Bronchial epithelial cell (primary cell): Measurements from ENCODE around the gene ZNF768. TPM values are rescaled to one million over a fixed set of nuclear protein-coding genes. Genes with fewer than 3 reads are reported as not detected.

Source experiments
- DNase-seq: peaks from one replicate; pipeline ENCODE4 v3.0.0-alpha.2; 2010; ENCODE audit warnings: low read depth
- FAIRE-seq: peaks from 2 replicates; lab custom pipeline; 2011; peaks lifted over from hg19 to GRCh38; lab: Jason Lieb, UNC
- H3K27me3 ChIP-seq: 2 replicates; pipeline ENCODE4 v1.5.1; 2011; ENCODE audit warnings: low read length; ENCODE audit not compliant: control insufficient read depth, insufficient read depth
- H3K36me3 ChIP-seq: 2 replicates; pipeline ENCODE4 v1.5.1; 2011; ENCODE audit warnings: low read length; ENCODE audit not compliant: control insufficient read depth, insufficient read depth
- H3K4me3 ChIP-seq: 2 replicates; pipeline ENCODE4 v1.5.1; 2011; ENCODE audit warnings: mild to moderate bottlenecking, low read depth, low read length, control low read depth
- total RNA-seq: library from RNA; depleted of rRNA; stranded (reverse); fragments of >200 nt; gene quantifications from 2 replicates; pipeline ENCODE4 v1.2.1, GENCODE V29; 2014
- TF ChIP-seq, protein P1 (sequence below): IDR thresholded peaks from 2 replicates; pipeline ENCODE4 v1.5.1; 2011; ENCODE audit warnings: mild to moderate bottlenecking, moderate library complexity, low read length, control low read depth, inconsistent platforms; ENCODE audit not compliant: insufficient read depth, severe bottlenecking

Gene ZNF768
- total RNA-seq, 1 donor from 2014 or later: 19.7 TPM

GRCh38 chr16:30565984-30566383, 39.6 kb upstream of the ZNF768 start:
- TF ChIP-seq, protein P1, sequence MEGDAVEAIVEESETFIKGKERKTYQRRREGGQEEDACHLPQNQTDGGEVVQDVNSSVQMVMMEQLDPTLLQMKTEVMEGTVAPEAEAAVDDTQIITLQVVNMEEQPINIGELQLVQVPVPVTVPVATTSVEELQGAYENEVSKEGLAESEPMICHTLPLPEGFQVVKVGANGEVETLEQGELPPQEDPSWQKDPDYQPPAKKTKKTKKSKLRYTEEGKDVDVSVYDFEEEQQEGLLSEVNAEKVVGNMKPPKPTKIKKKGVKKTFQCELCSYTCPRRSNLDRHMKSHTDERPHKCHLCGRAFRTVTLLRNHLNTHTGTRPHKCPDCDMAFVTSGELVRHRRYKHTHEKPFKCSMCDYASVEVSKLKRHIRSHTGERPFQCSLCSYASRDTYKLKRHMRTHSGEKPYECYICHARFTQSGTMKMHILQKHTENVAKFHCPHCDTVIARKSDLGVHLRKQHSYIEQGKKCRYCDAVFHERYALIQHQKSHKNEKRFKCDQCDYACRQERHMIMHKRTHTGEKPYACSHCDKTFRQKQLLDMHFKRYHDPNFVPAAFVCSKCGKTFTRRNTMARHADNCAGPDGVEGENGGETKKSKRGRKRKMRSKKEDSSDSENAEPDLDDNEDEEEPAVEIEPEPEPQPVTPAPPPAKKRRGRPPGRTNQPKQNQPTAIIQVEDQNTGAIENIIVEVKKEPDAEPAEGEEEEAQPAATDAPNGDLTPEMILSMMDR: no peak

GRCh38 chr16:30565526-30565925, 39.2 kb upstream of the ZNF768 start:
- TF ChIP-seq, protein P1: no peak
- no peak overlapping the region for H3K4me3 ChIP-seq
- DNase-seq (no peak), FAIRE-seq (no peak)
- H3K27me3 ChIP-seq: no peaks in the 10 kb centered on the region
- H3K36me3 ChIP-seq: no peaks in the 10 kb centered on the region

More at GRCh38 chr16:30565984-30566383, 39.6 kb upstream of the ZNF768 start:
- DNase-seq: no peak
- no peak overlapping the region for H3K4me3 ChIP-seq
- no peaks in the 10 kb centered on the region for H3K27me3 ChIP-seq
- no peaks in the 10 kb centered on the region for H3K36me3 ChIP-seq
- no peak for FAIRE-seq

- H3K4me3 ChIP-seq: no peak overlapping the region
- DNase-seq (no peak), FAIRE-seq (no peak)
- no peaks in the 10 kb centered on the region for H3K36me3 ChIP-seq
- no peaks in the 10 kb centered on the region for H3K27me3 ChIP-seq
- TF ChIP-seq, protein P1: no peak
Measured at GRCh38 chr16:30562021-30562420, 35.7 kb upstream of the ZNF768 start.

- Histone ChIP-seq H3K36me3 (no peaks in the 10 kb centered on the region), H3K27me3 (no peaks in the 10 kb centered on the region), H3K4me3 (peak overlapping the region; percentile 36)
- FAIRE-seq (no peak), DNase-seq (no peak)
- TF ChIP-seq, protein P1: no peak
Measured at GRCh38 chr16:30561089-30561816, 34.9 kb upstream of the ZNF768 start.

DNA sequence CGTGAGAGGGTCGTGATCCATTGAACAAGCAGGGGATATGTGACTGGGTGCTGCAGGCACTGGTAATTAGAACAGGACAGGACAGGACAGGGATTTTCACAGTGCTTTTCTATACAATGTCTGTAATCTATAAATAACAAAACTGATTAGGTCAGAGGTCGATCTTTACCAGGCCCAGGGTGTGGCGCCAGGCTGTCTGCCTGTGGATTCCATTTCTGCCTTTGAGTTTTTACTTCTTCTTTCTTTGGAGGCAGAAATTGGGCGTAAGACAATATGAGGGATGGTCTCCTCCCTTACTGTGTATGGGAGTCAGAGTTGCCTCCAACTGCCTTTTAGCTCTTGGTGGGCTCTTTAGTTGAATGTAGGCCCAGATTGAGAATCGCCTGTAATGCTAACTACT, 33.3 kb upstream of the ZNF768 start:
- Histone ChIP-seq H3K4me3 (no peak overlapping the region), H3K27me3 (no peaks in the 10 kb centered on the region), H3K36me3 (peaks cover 5% of the 10 kb centered on the region)
- TF ChIP-seq, protein P1: no peak
- DNase-seq (no peak), FAIRE-seq (no peak)
